Ascending aorta (tissue), 2 donors: ENCODE results near the gene CAMK2N2. TPM values are rescaled to one million over a fixed set of nuclear protein-coding genes. Genes with fewer than 3 reads are reported as not detected.
A peak's percentile ranks its signal among the peaks of the same experiment; 100 is the strongest.

Experiments
- DNase-seq, 2 donors: peaks; one replicate each; pipeline ENCODE4 v3.0.0-alpha.2; 2019; ENCODE audit warnings: low spot score in 2 of 2
- H3K27ac ChIP-seq, 2 donors: fragments of 200-600 bp; sonication (generic); one replicate each; pipeline ENCODE4 v1.5.1; 2016 to 2017; ENCODE audit warnings: mild to moderate bottlenecking in 1 of 2
- H3K27me3 ChIP-seq: fragments of 200-600 bp; sonication (generic); one replicate; pipeline ENCODE4 v1.5.1; 2017
- H3K36me3 ChIP-seq, 2 donors: fragments of 200-600 bp; sonication (generic); one replicate each; pipeline ENCODE4 v1.5.1; 2016
- H3K4me1 ChIP-seq, 2 donors: fragments of 200-600 bp; sonication (generic); one replicate each; pipeline ENCODE4 v1.5.1; 2016 to 2017; ENCODE audit warnings: mild to moderate bottlenecking in 1 of 2
- H3K4me3 ChIP-seq, 2 donors: fragments of 200-600 bp; sonication (generic); one replicate each; pipeline ENCODE4 v1.5.1; 2016 to 2017; ENCODE audit warnings: mild to moderate bottlenecking in 1 of 2
- H3K9me3 ChIP-seq, 2 donors: fragments of 200-600 bp; sonication (generic); one replicate each; pipeline ENCODE4 v1.5.1; 2016
- CTCF ChIP-seq, 3 experiments: fragments of 200-600 bp in 2 of 3; fragments of 450-650 bp in 1 of 3; sonication (generic) in 2 of 3; IDR thresholded peaks; one replicate each; pipeline ENCODE4 v1.5.1; 2016 to 2019; ENCODE audit warnings: antibody characterized with exemption in 3 of 3, mild to moderate bottlenecking in 1 of 3, moderate library complexity in 1 of 3
- intact Hi-C: fragments of 100-400 bp; cut with DNase I; formaldehyde crosslinking; loops from one replicate; pipeline ENCODE4 v1.15.1; 2023
- total RNA-seq: library from RNA; depleted of rRNA; stranded (reverse); fragments of >200 nt; gene quantifications from one replicate; pipeline ENCODE4 v1.1.0, GENCODE V29; 2016

CAMK2N2 gene
- total RNA-seq, 1 donor from 2014 or later: not detected

- Histone ChIP-seq H3K9me3 (no peaks in the 10 kb centered on the region), H3K4me1 (no peaks in the 10 kb centered on the region), H3K27me3 (no peaks in the 10 kb centered on the region), H3K27ac (no peak overlapping the region), H3K36me3 (no peaks in the 10 kb centered on the region), H3K4me3 (no peak overlapping the region)
- no peak for DNase-seq
- intact Hi-C loops: no loop called here
- no peak for TF ChIP-seq CTCF (IDR thresholded peaks at IDR 0.05)
These were observed 30.5 kb upstream of the CAMK2N2 start for GRCh38 chr3:184291738-184292445.

GRCh38 chr3:184291044-184291737 is 29.8 kb upstream of the CAMK2N2 start:
- intact Hi-C loops: no loop called here
- no peaks in the 10 kb centered on the region for H3K9me3 ChIP-seq
- H3K27ac ChIP-seq: no peak overlapping the region
- H3K27me3 ChIP-seq: no peaks in the 10 kb centered on the region
- H3K36me3 ChIP-seq: no peaks in the 10 kb centered on the region
- no peak overlapping the region for H3K4me3 ChIP-seq
- no peak for DNase-seq
- no peak for TF ChIP-seq CTCF (IDR thresholded peaks at IDR 0.05)
- no peaks in the 10 kb centered on the region for H3K4me1 ChIP-seq

- Histone ChIP-seq H3K36me3 (no peaks in the 10 kb centered on the region), H3K4me3 (no peak overlapping the region), H3K27ac (no peak overlapping the region), H3K27me3 (no peaks in the 10 kb centered on the region), H3K4me1 (no peaks in the 10 kb centered on the region), H3K9me3 (no peaks in the 10 kb centered on the region)
- intact Hi-C loops: no loop called here
- TF ChIP-seq CTCF (IDR thresholded peaks at IDR 0.05): no peak
- DNase-seq: no peak
These were observed 29.0 kb upstream of the CAMK2N2 start for GRCh38 chr3:184290331-184290730.

- Histone ChIP-seq H3K4me1 (no peaks in the 10 kb centered on the region), H3K27ac (no peak overlapping the region), H3K9me3 (no peaks in the 10 kb centered on the region), H3K4me3 (no peak overlapping the region), H3K36me3 (no peaks in the 10 kb centered on the region), H3K27me3 (no peaks in the 10 kb centered on the region)
- no peak for DNase-seq
- TF ChIP-seq CTCF (IDR thresholded peaks at IDR 0.05): peak in 2 of 3 experiments; percentile 27 to 42
- intact Hi-C loops: loop anchor here (5.0 kb wide), 1 partner anchor 253 kb away; no protein-coding TSS in a partner anchor
These were observed 28.1 kb upstream of the CAMK2N2 start for GRCh38 chr3:184289426-184289938.

GRCh38 chr3:184284696-184285095 is 23.3 kb upstream of the CAMK2N2 start:
- intact Hi-C loops: loop anchor here (5.0 kb wide), 1 partner anchor 258 kb away; no protein-coding TSS in a partner anchor
- TF ChIP-seq CTCF (IDR thresholded peaks at IDR 0.05): no peak
- DNase-seq: no peak
- no peaks in the 10 kb centered on the region for H3K27me3 ChIP-seq
- H3K4me1 ChIP-seq: no peaks in the 10 kb centered on the region
- H3K4me3 ChIP-seq: no peak overlapping the region
- no peak overlapping the region for H3K27ac ChIP-seq
- no peaks in the 10 kb centered on the region for H3K9me3 ChIP-seq
- no peaks in the 10 kb centered on the region for H3K36me3 ChIP-seq
